ENCODE data around the gene CHRNA3.

GRCh38 chr15:78651930-78652615, 31.3 kb upstream of the CHRNA3 start:
- TF ChIP-seq CTCF (IDR thresholded peaks at IDR 0.05) (no peak), POLR2AphosphoS5 (IDR thresholded peaks at IDR 0.05) (no peak)

Measured in suprapubic skin (tissue), 3 donors.